NCI-H2227 (cell line): ENCODE data around the gene C12orf60.

Experiments
- DNase-seq: peaks from one replicate; lab custom pipeline; 2025; ENCODE audit not compliant: unreplicated experiment; lab: John Stamatoyannopoulos, UW

C12orf60 gene

GRCh38 chr12:14833952-14834351 is 30.5 kb downstream of the C12orf60 start:
- DNase-seq, result no peak

GRCh38 chr12:14834509-14834908 is 31.0 kb downstream of the C12orf60 start:
- peak; percentile 45 for DNase-seq

GRCh38 chr12:14836336-14837210 is 33.1 kb downstream of the C12orf60 start:
- DNase-seq, result no peak

GRCh38 chr12:14839262-14839661 is 35.8 kb downstream of the C12orf60 start:
- DNase-seq, result no peak

GRCh38 chr12:14840616-14841015 is 37.1 kb downstream of the C12orf60 start:
- DNase-seq, result no peak

- no peak for DNase-seq
These were observed 38.3 kb downstream of the C12orf60 start for GRCh38 chr12:14841761-14842160.

- no peak for DNase-seq
These were observed 38.8 kb downstream of the C12orf60 start for GRCh38 chr12:14842315-14842714.

- no peak for DNase-seq
These were observed 40.0 kb downstream of the C12orf60 start, which contains the start of gene ART4 for GRCh38 chr12:14843425-14843887. ART4 (minus strand) TSS chr12:14843526; CDS start chr12:14843113, 413 bp downstream.

GRCh38 chr12:14844401-14844800 is 40.9 kb downstream of the C12orf60 start:
- DNase-seq, result no peak

- peak; percentile 57 for DNase-seq
These were observed 41.9 kb downstream of the C12orf60 start for GRCh38 chr12:14845350-14845750.

GRCh38 chr12:14846042-14846587 is 42.6 kb downstream of the C12orf60 start:
- no peak for DNase-seq

GRCh38 chr12:14846876-14847580 is 43.6 kb downstream of the C12orf60 start:
- no peak for DNase-seq

GRCh38 chr12:14849661-14850060 is 46.2 kb downstream of the C12orf60 start:
- DNase-seq, result no peak

- no peak for DNase-seq
These were observed 47.6 kb downstream of the C12orf60 start for GRCh38 chr12:14850929-14851663.

- no peak for DNase-seq
These were observed 49.4 kb downstream of the C12orf60 start for GRCh38 chr12:14852880-14853279.

GRCh38 chr12:14853961-14854360 is 50.5 kb downstream of the C12orf60 start:
- peak; percentile 59 for DNase-seq

GRCh38 chr12:14854586-14855183 is 51.2 kb downstream of the C12orf60 start:
- no peak for DNase-seq

GRCh38 chr12:14858513-14858912 is 55.0 kb downstream of the C12orf60 start:
- DNase-seq, result no peak

GRCh38 chr12:14860490-14860889 is 57.0 kb downstream of the C12orf60 start:
- DNase-seq, result no peak

GRCh38 chr12:14868916-14869506 is 65.5 kb downstream of the C12orf60 start:
- no peak for DNase-seq
